Cardiac muscle cell (in vitro differentiated cells and primary cell): ENCODE measurements around the gene CREB3L2. TPM values are rescaled to one million over a fixed set of nuclear protein-coding genes. Genes with fewer than 3 reads are reported as not detected.
"Not testable (repeated sequence)": the region's sequence is repeated elsewhere in the genome, so short reads cannot be mapped to it uniquely, and the experiment has no call there.

Experiments used
- DNase-seq, 2 donors: peaks; one replicate each; pipeline versions ENCODE4 v3.0.0 to v3.0.0-alpha.2; 2010 to 2017; ENCODE audit warnings: low read depth in 1 of 2, low spot score in 1 of 2
- H3K27ac ChIP-seq: fragments of 200-600 bp; sonication (generic); 2 replicates; pipeline ENCODE4 v1.5.1; 2016
- H3K27me3 ChIP-seq: fragments of 200-600 bp; sonication (generic); 2 replicates; pipeline ENCODE4 v1.6.0; 2016; ENCODE audit warnings: control low read depth
- H3K36me3 ChIP-seq: fragments of 200-600 bp; sonication (generic); 2 replicates; pipeline ENCODE4 v1.5.1; 2016; ENCODE audit warnings: control low read depth
- H3K4me1 ChIP-seq: fragments of 200-600 bp; sonication (generic); 2 replicates; pipeline ENCODE4 v1.8.1; 2017; ENCODE audit warnings: low read depth, mild to moderate bottlenecking, mixed run types
- H3K4me3 ChIP-seq: fragments of 200-600 bp; sonication (generic); 2 replicates; pipeline ENCODE4 v1.5.1; 2016; ENCODE audit warnings: mild to moderate bottlenecking
- H3K9me3 ChIP-seq: fragments of 200-600 bp; sonication (generic); 2 replicates; pipeline ENCODE4 v1.5.1; 2017; ENCODE audit warnings: low read depth, mild to moderate bottlenecking, control low read depth
- polyA plus RNA-seq: library from polyadenylated mRNA; unstranded; fragments of >200 nt; fragmentation: Nextera tagmentation; extraction: Ambion mirVana; gene quantifications from 2 replicates; pipeline ENCODE4 v1.2.1, GENCODE V29; 2016
- total RNA-seq: library from RNA; depleted of rRNA; stranded (reverse); fragments of >200 nt; gene quantifications from 2 replicates; pipeline ENCODE4 v1.2.3, GENCODE V29; 2016
- TF ChIP-seq, protein P1 (sequence below): IDR thresholded peaks from 2 replicates; pipeline ENCODE4 v1.5.1; 2012; ENCODE audit warnings: low read depth, mild to moderate bottlenecking, low read length

CREB3L2 gene
- total and polyA plus RNA-seq, 2 experiments from 2014 or later: 22.1 to 24.3 TPM

DNA sequence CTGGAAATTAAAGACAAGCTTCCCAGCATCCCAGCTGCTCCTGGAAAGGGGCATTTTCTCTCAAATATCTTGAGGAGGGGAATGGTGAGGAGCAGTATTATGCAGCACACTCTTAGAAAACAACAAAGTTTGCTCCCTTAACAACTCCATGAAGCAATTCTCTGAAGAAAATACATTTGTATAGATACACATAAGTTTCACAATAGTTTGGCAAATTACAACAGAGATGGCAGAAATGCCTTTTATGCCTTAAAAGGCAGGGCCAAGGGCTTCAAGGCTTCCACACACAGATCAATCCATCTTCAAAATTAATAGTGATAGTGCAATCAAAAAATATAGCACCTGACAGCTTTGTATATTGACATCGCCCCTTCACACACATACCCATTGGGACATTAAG, 167.3 kb downstream of the CREB3L2 start:
- peak in 1 of 2 donors; percentile 28 for DNase-seq
- H3K4me1 ChIP-seq: peaks cover 18% of the 10 kb centered on the region
- no peak overlapping the region for H3K4me3 ChIP-seq
- H3K27ac ChIP-seq: no peak overlapping the region
- H3K36me3 ChIP-seq: no peaks in the 10 kb centered on the region
- no peaks in the 10 kb centered on the region for H3K9me3 ChIP-seq
- TF ChIP-seq, protein P1, sequence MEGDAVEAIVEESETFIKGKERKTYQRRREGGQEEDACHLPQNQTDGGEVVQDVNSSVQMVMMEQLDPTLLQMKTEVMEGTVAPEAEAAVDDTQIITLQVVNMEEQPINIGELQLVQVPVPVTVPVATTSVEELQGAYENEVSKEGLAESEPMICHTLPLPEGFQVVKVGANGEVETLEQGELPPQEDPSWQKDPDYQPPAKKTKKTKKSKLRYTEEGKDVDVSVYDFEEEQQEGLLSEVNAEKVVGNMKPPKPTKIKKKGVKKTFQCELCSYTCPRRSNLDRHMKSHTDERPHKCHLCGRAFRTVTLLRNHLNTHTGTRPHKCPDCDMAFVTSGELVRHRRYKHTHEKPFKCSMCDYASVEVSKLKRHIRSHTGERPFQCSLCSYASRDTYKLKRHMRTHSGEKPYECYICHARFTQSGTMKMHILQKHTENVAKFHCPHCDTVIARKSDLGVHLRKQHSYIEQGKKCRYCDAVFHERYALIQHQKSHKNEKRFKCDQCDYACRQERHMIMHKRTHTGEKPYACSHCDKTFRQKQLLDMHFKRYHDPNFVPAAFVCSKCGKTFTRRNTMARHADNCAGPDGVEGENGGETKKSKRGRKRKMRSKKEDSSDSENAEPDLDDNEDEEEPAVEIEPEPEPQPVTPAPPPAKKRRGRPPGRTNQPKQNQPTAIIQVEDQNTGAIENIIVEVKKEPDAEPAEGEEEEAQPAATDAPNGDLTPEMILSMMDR: no peak
- H3K27me3 ChIP-seq: no peaks in the 10 kb centered on the region

DNA sequence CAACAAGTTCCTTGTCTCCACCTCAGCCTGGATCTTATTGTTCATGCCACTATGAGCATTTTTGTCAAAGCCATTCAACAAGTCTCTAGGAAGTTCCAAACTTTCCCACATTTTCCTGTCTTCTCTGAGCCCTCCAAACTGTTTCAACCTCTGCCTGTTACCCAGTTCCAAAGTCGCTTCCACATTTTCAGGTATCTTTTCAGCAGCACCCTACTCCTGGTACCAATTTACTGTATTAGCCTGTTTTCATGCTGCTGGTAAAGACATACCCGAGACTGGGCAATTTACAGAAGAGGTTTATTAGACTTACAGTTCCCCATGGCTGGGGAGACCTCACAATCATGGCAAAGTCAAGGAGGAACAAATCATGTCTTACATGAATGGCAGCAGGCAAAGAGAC, 168.9 kb downstream of the CREB3L2 start:
- H3K4me1 ChIP-seq: peaks cover 19% of the 10 kb centered on the region
- H3K4me3 ChIP-seq, DNase-seq: not testable (repeated sequence)

DNA sequence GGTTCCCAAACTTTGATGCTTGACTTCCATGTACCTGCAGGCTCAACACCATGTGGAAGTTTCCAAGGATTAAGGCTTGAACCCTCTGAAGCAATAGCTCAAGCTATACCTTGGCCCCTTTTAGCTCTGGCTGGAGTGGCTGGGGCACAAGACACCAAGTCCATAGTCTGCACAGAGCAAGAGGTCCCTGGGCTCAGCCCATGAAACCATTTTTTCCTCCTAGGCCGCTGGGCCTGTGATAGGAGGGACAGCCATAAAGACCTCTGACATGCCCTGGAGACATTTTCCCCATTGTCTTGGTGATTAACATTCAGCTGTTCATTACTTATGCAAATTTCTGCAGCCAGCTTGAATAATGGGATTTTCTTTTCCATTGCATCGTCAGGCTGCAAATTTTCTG, 169.5 kb downstream of the CREB3L2 start:
- peaks cover 25% of the 10 kb centered on the region for H3K4me1 ChIP-seq
- H3K9me3 ChIP-seq: no peaks in the 10 kb centered on the region
- no peaks in the 10 kb centered on the region for H3K27me3 ChIP-seq
- no peaks in the 10 kb centered on the region for H3K36me3 ChIP-seq
- TF ChIP-seq, protein P1: no peak
- H3K27ac ChIP-seq: no peak overlapping the region
- no peak for DNase-seq
- H3K4me3 ChIP-seq: no peak overlapping the region

More for the DNA sequence above, 168.9 kb downstream of the CREB3L2 start:
- not testable (repeated sequence) for H3K9me3 ChIP-seq, H3K36me3 ChIP-seq, H3K27me3 ChIP-seq, H3K27ac ChIP-seq

DNA sequence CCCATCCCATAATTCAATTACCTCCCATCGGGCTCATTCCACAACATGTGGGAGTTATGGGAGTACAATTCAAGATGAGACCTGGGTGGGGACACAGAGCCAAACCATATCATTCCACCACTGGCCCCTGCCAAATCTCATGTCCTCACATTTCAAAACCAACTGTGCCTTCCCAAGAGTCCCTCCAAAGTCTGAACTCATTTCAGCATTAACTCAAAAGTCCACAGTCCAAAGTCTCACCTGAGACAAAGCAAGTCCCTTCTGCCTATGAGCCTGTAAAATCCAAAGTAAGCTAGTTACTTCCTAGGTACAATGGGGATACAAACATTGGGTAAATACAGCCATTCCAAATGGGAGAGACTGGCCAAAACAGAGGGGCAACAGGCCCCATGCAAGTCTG, 170.3 kb downstream of the CREB3L2 start:
- not testable (repeated sequence) for H3K27me3 ChIP-seq, H3K27ac ChIP-seq, H3K36me3 ChIP-seq, H3K9me3 ChIP-seq, H3K4me3 ChIP-seq, DNase-seq
- peaks cover 27% of the 10 kb centered on the region for H3K4me1 ChIP-seq

DNA sequence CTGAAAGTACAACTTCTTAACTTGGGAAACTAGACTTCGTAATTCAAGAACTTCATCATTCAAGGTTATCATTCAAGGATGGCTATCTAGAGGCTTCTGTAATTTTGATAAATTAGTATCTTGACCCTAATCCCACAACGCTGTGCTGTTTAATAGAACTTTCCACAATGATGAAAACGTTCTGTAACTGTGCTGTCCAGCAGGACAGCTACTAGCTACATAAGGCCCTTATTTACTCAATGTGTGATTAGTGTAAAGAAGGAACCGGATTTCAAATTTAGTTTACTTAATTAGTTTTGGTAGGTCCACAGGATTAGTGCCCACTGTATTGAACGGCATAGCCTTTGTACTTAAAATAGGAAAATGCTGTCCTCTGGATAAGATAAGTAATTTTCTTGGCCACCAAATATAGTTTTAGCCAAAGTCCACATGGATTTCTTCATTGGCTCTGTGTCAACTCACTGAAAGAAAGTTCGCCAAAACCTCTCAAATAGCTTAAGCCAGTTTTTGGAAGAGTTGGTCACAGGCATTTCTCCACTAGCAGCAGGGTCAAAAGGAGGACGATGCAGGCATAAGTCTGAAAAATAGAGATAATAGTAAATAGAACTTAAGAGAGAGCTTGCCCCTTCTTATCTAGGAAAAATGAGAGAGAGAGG, 172.4 kb downstream of the CREB3L2 start:
- no peaks in the 10 kb centered on the region for H3K9me3 ChIP-seq
- no peaks in the 10 kb centered on the region for H3K36me3 ChIP-seq
- DNase-seq: peak in 1 of 2 donors; percentile 44
- H3K4me3 ChIP-seq: no peak overlapping the region
- H3K4me1 ChIP-seq: peaks cover 27% of the 10 kb centered on the region
- TF ChIP-seq, protein P1: no peak
- peak overlapping the region; percentile 41 for H3K27ac ChIP-seq
- H3K27me3 ChIP-seq: no peaks in the 10 kb centered on the region

DNA sequence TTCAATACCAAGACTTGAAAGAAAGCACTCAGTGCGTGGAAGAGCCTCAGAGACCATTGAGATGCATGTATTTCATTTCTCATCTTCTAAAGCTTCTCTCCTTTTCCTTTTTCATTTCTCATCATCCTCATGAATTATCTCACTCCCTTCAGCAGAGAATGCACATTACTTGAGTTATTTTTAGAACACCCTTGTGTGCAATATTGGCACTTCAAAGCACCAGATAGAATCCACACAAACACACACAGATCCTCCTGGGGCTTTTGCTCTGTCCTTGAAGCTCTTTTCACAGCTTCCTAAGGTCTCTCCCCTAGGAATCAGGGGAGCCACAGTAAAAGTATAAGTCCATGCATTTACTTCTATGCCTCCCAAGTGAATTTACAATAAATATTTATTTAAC, 173.4 kb downstream of the CREB3L2 start:
- Histone ChIP-seq H3K36me3 (no peaks in the 10 kb centered on the region), H3K4me3 (no peak overlapping the region), H3K27ac (peak overlapping the region; percentile 41), H3K27me3 (no peaks in the 10 kb centered on the region), H3K9me3 (no peaks in the 10 kb centered on the region), H3K4me1 (peaks cover 28% of the 10 kb centered on the region)
- TF ChIP-seq, protein P1: no peak
- peak in 1 of 2 donors; percentile 55 for DNase-seq
